Hematopoietic multipotent progenitor cell treated with erythropoietin and hydrocortisone succinate and interleukin-3 and kit ligand, for 15 days (in vitro differentiated cells): ENCODE data around the gene E2F1.

Experiments used
- DNase-seq: peaks from one replicate; pipeline ENCODE4 v3.0.0-alpha.2; 2015; ENCODE audit warnings: low spot score

The E2F1 gene

DNA sequence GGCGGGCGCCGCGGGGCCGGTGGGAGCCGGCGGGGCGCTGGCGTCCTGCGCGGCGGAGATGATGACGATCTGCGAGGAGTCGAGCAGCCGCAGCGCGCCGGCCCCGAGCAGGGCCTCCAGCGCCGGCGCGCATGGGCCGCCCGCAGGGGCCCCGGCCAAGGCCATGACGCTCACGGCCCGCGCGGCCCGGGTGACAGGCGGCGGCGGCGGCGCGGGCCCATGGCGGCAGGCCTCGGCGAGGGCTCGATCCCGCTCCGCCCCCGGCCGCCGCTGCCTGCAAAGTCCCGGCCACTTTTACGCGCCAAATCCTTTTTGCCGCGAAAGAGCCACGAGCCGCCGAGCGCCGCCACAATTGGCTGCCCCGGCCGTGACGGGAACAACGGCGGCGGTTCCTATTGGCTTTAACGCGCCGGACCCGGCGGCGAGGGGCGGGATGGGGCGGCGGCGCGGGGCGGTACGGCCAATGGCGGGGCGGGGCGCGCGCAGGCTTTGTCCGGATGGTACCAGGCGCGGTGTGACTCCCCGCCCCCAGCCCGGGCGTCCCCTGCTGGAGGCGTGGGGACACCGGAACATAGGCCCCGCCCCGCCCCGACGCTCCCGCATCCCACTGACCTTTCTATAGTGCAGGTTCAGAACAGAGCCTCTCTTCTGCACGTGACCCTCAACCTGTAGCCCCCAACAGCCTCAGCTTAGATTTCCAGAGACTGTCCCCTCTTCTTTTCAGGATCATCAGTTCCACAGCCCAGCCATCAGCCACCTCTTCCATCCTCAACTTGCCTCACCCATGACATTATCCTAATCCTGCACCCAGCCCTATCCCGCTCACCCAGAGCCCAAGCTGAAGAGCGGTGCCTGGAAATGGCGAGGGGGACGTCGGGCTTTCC is at the start of gene E2F1:
E2F1 (minus strand) TSS at position 286 of the 884 bp plus-strand sequence; CDS start at position 165, 121 bp downstream.
- peak; percentile 90 for DNase-seq

DNA sequence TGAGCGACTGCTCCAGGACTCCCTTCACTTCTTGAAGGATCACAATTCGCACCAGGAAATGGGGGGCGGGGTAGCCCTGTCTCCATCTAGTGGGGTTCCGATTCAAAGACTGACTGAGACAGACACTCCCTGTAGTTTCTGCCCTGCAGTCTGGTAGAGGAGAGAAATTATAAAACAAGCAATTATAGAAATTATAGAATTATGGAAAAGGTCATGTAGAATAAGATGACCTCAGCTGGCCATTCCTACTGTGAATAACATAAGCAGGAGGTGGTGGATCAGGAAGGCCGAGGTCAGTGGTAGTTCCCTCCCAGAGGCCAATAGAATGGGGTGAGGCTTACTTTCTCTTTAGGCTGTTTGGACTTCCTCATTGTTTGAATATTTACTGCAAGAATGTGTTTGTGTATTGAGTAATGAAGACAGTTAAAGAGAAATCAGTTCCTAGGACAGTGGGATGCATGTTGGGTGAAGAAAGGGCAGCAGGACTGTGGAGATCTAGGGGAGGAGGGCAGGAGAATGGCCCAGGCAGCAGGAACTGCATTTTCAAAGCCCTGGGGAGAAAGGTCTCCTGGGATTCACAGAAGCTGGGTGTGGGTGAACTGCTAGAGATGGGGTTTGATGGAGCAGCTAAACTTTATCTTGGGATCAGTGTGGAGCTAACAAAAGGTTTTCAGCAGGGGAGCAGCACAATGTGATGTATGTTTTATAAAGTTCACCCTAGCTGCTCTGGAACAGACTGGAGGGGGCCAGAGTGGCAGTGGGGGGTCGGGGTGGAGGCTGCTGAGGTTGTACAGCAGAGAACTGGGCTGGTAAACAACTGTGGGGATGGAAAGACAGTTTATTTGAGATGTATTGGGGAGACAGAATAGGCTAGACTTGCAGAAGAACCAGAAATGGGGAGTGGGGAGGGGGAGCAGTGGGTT is 47.7 kb upstream of the E2F1 start:
- no peak for DNase-seq

- DNase-seq, result no peak
Observed at GRCh38 chr20:33732166-33732970, 46.2 kb upstream of the E2F1 start.

DNA sequence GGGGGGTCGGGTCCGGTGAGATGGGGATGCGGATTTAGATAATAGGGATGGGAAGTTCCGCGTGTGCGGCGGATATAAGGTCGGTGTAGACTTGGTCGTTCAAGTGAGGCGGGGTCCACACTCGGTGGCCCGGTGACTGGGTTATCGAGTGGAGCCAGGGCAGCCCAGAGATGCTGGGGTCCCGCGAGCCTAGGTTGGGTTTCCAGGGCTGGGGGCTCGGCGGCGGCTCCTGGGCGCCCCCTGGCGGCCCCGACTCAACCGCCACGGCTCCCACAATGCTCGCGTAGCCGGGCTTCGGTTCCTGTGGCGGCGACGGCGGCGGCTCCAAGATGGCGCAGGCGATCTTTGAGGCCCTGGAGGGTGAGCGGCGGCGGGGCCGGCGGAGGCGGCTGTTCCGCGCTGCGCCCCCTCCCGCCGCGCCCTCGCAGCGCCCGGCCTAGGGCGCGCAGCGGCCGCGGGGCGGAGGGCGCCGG is 45.5 kb upstream of the E2F1 start, which contains the start of gene ZNF341:
ZNF341 (plus strand) TSS at position 304 of the 473 bp plus-strand sequence; CDS start at position 330, 26 bp downstream.
- peak; percentile 88 for DNase-seq

DNA sequence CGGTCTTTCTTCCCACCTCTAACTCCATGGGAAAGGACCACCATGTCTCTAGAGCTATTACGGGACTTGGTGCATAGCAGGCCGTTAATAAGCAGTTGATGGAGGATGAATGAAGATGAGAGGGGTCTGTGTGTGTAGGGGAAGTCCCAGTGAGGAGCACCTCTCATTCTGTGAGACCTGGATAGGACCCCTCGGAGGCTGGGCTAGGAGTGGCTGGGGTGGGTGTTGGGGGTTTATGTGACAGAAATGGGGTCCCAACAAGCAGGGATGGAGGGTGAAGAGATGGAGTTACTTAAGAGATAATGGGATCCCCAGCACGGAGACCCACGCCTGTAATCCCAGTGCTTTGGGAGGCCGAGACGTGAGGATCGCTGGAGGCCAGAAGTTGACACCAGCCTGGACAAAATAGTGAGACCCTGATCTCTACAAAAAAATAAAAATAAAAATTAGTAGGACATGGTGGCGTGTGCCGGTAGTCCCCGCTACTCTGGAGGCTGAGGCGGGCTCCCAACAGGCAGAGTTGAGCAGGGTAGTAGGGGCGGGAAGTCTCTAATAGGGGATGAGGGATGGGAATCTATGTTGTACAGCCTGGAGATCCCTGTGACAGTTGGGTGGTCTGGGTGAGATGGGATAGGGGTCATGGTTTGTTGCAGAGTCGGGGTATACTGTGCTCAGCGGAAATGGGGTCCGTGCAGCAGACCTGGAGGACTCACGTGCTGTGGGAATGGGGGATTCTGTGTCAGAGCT is 44.9 kb upstream of the E2F1 start:
- no peak for DNase-seq

GRCh38 chr20:33729101-33729500 is 42.9 kb upstream of the E2F1 start:
- DNase-seq, result no peak

- no peak for DNase-seq
Observed at GRCh38 chr20:33728463-33728862, 42.3 kb upstream of the E2F1 start.

- no peak for DNase-seq
Observed at GRCh38 chr20:33727806-33728205, 41.6 kb upstream of the E2F1 start.

DNA sequence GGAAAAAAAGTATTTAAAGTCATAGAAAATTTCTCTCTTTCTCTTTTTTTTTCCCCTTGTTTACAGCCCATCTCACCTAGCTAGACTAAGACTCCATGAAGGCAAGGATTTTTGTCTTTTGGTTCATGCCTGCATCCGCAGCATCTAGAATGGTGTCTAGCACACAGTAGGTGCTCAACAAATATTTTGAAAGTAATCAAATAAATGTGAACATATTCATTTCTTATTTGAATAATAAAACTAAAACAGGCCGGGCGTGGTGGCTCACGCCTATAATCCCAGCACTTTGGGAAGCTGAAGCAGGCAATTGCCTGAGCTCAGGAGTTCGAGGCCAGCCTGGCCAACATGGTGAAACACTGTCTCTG is 40.9 kb upstream of the E2F1 start:
- DNase-seq, result no peak

DNA sequence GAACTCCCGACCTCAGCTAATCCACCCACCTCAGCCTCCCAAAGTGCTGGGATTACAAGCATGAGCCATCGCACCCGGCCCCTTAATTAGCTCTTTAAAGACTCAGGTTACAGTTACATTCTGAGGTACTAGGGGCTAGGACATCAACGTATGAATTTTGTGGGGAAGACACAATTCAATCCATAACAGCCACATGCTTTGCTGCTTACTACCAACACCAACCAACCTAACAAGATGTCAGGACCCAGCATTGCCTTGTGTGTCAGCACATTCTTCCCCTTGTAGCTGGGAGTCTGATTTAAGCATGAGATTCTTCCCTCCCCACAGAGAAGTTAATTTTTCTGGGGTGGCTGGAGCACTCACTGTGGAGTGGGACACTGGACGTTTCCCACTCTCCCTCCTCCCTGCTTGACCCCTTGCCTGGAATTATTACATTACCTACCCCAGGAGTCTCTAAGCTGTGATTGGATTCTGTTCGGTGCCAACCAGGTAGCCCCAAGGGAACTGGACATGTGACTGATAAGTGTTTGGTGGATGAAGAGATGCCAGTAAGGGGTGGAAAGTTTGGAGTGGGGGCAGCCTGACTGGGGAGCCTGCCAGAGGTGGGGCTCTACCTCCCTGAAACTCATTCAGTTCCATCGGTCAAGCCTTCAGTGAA is 39.6 kb upstream of the E2F1 start:
- no peak for DNase-seq

- DNase-seq, result no peak
Observed at GRCh38 chr20:33724439-33725094, 38.4 kb upstream of the E2F1 start.

GRCh38 chr20:33721391-33722140 is 35.4 kb upstream of the E2F1 start:
- DNase-seq, result no peak

DNA sequence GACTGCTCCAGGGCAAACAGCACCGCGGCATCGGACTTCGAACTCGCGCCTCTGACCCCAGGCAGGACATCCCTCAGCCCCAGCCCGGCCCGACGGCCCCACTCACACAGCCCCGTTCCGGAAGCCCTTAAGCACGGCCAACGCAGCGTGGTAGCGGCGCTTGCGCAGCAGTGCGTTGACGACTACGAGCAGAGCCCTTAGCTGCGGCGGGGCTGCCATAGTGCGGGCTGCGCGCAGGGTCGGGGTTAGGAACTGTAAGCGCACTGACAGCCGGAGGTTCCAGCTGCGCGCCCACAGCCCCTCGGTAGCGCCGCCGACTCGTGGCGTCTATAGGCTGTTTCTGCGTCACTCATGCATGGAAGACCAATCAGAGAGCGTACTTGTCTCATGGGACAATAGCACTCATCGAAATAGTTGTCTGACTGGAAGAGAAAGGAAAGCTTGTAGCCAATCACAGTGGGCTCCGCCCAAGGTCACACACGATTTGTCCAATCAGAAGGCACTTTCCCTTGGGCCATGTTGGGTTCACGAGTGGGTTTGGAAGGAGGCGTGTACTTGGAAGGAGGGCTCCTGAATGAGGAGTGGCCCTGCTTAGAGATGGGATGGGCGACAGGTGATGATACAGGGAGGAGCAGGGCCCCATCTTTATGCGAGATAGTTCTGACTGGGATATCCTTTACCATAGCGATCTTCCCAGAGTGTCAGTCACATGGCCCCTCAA is 34.0 kb upstream of the E2F1 start, which contains the start of gene PXMP4:
PXMP4 (minus strand) TSS at position 322 of the 721 bp plus-strand sequence; CDS start at position 219, 103 bp downstream.
- peak; percentile 91 for DNase-seq

DNA sequence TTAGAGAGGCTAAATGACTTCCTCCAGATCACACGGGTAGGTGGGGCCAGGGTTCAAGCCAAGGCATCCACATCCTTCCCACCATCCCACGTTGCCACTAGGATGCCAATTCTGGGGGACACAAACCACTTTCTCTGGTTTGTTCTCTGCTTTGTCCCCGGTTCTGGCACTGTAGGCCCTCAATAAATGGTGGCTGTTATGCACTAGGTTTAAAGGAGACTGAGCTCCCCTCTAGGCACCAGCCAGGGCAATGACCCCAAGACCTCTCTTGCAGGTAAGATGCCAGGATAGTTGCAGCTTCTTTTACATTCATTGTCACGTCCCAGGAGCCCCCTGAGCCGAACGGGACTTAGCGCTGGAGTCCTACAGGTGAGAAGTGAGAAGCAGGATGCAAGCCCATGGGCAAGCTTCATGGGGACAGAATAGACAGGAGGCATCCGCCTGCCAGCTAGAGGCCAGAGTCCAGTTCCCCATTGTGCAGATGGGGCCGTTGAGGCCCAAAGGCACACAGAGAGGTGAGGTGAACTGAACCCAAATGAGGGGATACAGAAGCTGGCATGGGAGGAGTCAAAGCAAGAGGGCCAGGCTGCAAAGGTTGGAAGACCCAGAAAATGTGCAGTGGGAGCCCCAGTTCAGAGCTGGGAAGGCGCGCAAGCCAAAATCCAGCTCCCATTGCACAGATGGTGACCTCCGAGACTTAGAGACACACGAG is 33.2 kb upstream of the E2F1 start:
- no peak for DNase-seq

DNA sequence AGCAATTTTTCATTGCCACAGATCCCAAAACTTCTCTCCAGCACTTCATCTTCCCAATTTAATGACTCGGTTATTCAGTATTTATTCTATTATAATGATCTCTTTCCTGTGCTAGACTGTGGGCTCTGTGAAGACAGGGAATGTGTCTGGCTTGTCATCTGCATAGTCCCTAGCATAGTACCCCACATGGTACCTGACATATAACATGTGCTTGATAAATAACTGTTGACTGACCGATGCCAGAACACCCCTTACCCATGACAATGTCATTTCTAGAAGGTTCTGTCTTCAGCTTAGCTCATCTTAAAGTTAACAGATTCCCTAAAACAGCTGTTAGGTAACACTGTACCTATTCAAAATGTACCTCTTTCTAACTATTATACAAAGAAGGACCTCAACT is 30.3 kb upstream of the E2F1 start:
- no peak for DNase-seq

DNA sequence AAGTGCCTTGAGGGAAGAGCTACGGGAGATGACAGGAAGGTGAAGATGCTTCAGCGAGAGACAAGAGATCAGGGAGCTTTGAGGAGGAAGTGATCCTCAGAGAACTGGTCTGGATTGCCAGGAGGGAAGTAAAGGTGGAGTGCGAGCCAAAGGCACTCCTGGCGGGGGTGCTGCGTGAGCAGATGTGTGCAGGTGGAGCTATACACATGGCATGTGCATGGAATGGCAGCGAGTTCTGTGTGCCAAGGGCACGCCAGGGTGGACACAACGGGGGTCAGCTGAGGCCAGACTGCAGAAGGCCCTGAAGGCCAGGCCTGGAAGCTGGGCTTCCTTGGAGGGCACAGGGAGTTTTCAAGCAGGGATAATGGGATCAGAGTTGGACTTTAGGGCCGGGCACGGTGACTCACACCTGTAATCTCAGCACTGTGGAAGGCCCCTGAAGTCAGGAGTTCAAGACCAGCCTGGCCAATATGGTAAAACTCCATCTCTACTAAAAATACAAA is 27.7 kb upstream of the E2F1 start:
- no peak for DNase-seq

GRCh38 chr20:33711446-33711738 is 25.2 kb upstream of the E2F1 start:
- DNase-seq, result no peak
